Kidney epithelial cell (primary cell): ENCODE data around the gene SERPINE2. TPM values are rescaled to one million over a fixed set of nuclear protein-coding genes. Genes with fewer than 3 reads are reported as not detected.

ENCODE experiments used
- DNase-seq: peaks from one replicate; pipeline ENCODE4 v3.0.0-alpha.2; 2010; ENCODE audit warnings: low read depth
- H3K27me3 ChIP-seq: 2 replicates; pipeline ENCODE4 v1.6.0; 2011; ENCODE audit warnings: low read length; ENCODE audit not compliant: control insufficient read depth, insufficient read depth
- H3K36me3 ChIP-seq: 2 replicates; pipeline ENCODE4 v1.5.1; 2011; ENCODE audit warnings: low read length; ENCODE audit not compliant: control insufficient read depth, insufficient read depth
- H3K4me3 ChIP-seq: 2 replicates; pipeline ENCODE4 v1.5.1; 2011; ENCODE audit warnings: low read depth, mild to moderate bottlenecking, control low read depth, low read length
- total RNA-seq: library from RNA; depleted of rRNA; stranded (reverse); fragments of >200 nt; gene quantifications from 2 replicates; pipeline ENCODE4 v1.2.3, GENCODE V29; 2015
- TF ChIP-seq, protein P1 (sequence below): IDR thresholded peaks from 2 replicates; pipeline ENCODE4 v1.5.1; 2011; ENCODE audit warnings: mild to moderate bottlenecking, moderate library complexity, low read length, control low read depth, inconsistent platforms; ENCODE audit not compliant: insufficient read depth, poor library complexity, severe bottlenecking

SERPINE2 gene
- total RNA-seq, 1 donor from 2014 or later, result 84.9 TPM

DNA sequence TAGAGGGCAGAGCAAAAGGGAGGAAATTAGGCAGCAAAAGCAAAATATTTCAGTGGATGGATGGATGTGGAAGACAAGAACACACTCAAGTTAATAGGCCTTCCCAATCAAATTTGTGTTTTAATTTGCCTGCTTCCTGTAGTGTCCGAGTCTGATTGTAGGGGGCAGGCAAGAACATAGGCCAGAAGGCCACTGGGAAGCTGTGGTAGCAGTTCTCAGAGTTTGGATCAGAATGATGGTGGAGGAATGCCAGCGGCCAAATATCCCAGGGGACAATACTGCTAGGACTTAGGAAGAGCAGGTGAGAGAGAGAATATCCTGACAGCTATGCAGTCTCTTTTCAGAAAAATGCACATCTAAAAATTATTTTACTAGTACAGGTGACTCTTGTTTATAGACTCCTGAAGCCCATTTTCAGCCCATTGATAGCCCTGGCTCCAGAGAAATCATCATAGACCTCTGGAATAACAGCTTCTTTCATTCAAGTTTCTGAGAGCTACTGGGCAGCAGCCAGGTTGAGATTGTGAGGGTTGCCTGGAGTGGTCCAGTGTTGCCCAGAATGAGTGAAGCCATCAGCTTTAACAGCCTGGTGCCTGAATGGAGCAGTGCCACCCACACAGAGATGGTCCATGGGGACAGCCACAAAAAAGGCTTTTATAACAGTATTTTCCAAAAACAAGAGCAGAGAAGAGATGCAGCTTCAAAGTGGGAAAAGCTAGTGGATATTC is 19.1 kb upstream of the SERPINE2 start:
- no peaks in the 10 kb centered on the region for H3K27me3 ChIP-seq
- DNase-seq, result no peak
- H3K4me3 ChIP-seq, result no peak overlapping the region
- TF ChIP-seq, protein P1, sequence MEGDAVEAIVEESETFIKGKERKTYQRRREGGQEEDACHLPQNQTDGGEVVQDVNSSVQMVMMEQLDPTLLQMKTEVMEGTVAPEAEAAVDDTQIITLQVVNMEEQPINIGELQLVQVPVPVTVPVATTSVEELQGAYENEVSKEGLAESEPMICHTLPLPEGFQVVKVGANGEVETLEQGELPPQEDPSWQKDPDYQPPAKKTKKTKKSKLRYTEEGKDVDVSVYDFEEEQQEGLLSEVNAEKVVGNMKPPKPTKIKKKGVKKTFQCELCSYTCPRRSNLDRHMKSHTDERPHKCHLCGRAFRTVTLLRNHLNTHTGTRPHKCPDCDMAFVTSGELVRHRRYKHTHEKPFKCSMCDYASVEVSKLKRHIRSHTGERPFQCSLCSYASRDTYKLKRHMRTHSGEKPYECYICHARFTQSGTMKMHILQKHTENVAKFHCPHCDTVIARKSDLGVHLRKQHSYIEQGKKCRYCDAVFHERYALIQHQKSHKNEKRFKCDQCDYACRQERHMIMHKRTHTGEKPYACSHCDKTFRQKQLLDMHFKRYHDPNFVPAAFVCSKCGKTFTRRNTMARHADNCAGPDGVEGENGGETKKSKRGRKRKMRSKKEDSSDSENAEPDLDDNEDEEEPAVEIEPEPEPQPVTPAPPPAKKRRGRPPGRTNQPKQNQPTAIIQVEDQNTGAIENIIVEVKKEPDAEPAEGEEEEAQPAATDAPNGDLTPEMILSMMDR, result no peak
- no peaks in the 10 kb centered on the region for H3K36me3 ChIP-seq

DNA sequence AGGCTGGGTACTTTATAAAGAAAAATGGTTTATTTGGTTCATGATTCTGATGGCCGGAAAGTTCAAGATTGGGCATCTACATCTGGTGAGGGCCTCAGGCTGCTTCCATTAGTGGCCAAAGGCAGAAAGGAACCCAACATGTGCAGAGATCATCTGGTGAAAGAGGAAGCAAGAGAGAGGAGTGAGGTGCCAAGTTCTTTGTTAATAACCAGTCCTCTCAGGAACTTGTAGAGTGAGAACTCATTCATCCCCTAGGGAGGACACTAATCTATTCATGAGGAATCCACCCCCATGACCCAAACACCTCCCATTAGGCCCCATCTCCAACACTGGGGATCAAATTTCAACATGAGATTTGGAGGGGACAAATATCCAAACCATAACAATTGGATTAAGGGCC is 17.8 kb upstream of the SERPINE2 start:
- no peaks in the 10 kb centered on the region for H3K27me3 ChIP-seq
- no peaks in the 10 kb centered on the region for H3K36me3 ChIP-seq
- DNase-seq, result no peak
- TF ChIP-seq, protein P1, result no peak
- H3K4me3 ChIP-seq, result no peak overlapping the region

DNA sequence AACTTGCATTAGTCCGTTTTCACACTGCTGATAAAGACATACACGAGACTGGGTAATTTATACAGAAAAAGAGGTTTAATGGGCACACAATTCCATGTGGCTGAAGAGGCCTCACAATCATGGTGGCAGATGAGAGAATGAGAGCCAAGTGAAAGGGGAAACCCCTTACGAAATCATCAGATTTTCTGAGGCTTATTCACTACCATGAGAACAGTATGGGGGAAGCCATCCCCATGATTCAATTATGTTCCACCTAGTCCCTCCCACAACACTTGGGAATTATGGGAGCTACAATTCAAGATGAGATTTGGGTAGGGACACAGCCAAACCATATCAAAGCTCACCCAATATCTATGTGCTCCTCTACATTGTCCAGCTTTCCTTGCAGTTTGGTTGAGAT is 16.0 kb upstream of the SERPINE2 start:
- no peak for DNase-seq
- Histone ChIP-seq H3K4me3 (no peak overlapping the region), H3K27me3 (no peaks in the 10 kb centered on the region), H3K36me3 (no peaks in the 10 kb centered on the region)
- TF ChIP-seq, protein P1, result no peak

DNA sequence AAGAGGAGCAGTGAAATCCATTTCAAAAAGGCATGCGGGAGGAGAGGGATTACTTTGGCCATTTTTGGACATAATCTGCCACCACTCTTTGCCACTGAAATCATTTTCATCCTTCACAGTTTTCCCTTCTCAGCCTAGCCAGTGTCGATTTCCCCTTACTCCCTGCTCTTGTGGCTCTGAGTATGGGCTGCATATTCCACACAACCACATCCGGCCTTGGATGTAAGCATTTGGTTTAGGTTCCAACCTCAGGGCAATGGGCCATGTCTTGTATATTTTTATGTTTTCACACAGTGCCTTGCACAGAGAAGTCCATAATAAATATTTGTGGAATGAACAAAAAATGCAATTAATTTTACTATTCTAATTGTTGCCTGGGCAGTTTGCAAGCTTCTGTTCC is 7.7 kb upstream of the SERPINE2 start:
- TF ChIP-seq, protein P1, result no peak
- Histone ChIP-seq H3K36me3 (no peaks in the 10 kb centered on the region), H3K27me3 (no peaks in the 10 kb centered on the region), H3K4me3 (no peak overlapping the region)
- no peak for DNase-seq

DNA sequence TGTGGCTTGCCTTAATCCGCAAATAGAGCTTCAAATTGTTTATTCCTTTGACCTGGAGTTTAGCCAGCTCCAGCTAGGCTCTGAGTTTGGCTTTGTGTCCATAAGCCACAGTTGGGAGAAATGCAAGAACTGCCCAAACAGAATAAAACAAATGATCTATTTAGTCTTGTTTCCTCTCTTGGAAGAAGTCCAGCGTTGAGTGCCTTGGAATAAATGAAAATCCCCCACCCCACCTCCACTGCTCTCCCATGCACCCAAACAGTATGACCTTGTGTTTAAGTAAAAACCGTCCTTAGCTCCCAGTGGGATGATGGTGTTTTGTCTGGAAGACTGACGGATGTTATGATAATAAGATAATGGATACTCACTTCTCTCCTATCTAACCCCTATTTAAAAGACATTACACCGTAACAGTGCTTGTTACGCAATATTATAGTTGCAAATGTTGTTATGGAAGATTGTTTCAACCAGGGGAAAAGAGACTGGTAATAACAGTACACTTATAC is 3.2 kb upstream of the SERPINE2 start:
- Histone ChIP-seq H3K36me3 (no peaks in the 10 kb centered on the region), H3K4me3 (no peak overlapping the region), H3K27me3 (no peaks in the 10 kb centered on the region)
- DNase-seq, result no peak
- TF ChIP-seq, protein P1, result no peak

DNA sequence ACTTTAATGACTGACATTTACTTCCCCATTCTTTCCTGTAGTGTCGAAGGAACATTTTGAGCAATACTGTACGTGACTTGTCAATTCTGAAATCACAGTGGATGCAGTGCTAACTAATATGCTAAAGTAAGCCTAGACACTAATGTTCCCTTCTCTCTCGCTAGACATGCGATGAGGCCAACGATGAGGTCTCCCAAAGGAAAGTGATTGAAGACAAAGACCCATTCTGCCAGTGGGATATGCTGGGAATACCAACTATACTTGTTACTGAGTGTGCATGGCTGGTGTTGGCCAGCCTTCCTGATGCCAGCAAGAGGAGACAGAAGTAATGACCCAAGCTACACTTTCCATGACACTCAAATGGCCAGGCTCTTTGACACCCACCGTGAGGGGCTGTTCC is 2.5 kb upstream of the SERPINE2 start:
- Histone ChIP-seq H3K4me3 (no peak overlapping the region), H3K27me3 (no peaks in the 10 kb centered on the region), H3K36me3 (no peaks in the 10 kb centered on the region)
- TF ChIP-seq, protein P1, result no peak
- DNase-seq, result no peak
